Posterior cingulate gyrus (tissue), 11 donors: Measurements from ENCODE around the gene TMEM154.
A peak's percentile ranks its signal among the peaks of the same experiment; 100 is the strongest.

Source experiments
- DNase-seq, 10 donors: peaks; one replicate each; pipeline versions ENCODE4 v3.0.0 to v3.0.0-alpha.2; 2020 to 2021; ENCODE audit warnings: mixed read lengths in 3 of 10
- intact Hi-C: fragments of 100-400 bp; cut with DNase I; formaldehyde crosslinking; loops from one replicate; pipeline ENCODE4 v1.15.1; 2023

TMEM154 gene

DNA sequence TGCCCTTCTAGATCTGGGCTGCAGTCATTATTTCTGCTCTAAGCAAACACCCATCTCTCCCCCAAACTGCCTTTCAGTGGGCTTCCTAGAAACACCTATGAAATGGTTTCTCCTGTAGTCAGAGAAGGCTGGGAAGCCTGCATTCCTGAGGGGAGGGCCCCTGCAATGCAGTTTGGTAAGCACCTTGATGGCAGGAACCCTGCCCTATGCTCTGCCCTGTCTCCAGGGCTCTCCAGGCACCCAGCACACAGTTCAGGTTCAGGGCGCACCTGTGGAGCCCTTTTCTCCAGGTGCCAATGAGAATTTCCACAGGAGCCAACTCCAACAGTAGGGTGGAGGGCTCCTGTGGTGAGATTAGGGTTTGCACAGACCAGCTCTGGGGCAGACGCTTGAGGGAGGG is 74.8 kb downstream of the TMEM154 start:
- DNase-seq, result no peak
- intact Hi-C loops, result no loop called here

DNA sequence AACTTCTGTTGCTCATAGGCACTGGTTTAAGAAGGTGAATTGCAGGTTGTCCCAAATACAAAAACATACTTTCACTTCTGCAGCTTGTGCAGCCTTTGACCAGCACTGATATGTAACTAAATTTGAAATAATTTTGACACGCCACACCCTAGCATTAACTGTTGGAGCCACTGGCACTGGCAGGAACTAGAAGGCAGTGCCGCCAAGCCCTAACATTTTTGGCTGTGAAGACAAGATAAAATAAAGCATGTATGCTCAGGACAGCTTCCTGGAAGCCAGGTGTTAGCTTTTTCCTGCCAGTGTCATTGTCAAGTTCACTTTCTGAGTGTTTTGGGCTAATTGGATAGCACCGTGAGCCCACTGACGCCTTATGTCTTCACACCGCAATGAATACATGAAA is 78.6 kb downstream of the TMEM154 start:
- intact Hi-C loops, result no loop called here
- DNase-seq, result no peak

DNA sequence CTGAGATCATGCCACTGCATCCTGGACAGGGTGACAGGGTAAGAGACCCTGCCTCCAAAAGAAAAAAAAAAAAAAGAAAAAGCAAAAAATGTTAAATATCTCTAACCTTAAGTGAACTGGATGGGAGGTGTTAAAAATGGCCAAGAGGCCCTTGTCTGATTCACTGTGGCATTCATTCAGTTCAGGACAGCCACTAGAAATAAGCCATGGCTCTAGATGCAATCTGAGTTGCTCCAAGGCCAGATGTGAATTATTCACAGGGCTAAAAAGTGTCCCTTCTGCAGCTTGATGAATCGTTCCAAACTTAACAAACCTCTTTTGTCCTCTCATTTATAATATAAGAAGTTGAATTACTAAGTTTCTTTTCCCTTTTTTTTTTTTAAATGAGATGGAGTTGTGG is 80.2 kb downstream of the TMEM154 start:
- intact Hi-C loops, result no loop called here
- DNase-seq, result no peak

DNA sequence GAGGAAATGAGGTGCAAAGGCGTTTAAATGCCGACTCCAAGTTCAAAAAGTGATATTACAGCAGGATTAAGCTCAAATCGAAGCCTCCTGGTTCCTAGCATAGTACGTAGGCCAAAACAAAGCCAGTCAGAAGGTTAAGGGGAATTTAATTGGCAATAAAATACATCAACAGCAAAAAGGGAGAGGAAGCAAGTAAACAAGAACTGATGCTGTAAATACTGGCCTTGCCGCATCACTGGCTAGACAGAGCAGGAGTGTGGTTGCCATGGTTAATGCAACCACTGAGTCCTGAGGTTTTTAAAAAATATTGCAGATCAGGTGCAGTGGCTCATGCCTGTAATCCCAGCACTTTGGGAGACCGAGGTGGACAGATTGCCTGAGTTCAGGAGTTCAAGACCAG is 80.7 kb downstream of the TMEM154 start:
- intact Hi-C loops, result no loop called here
- no peak for DNase-seq

DNA sequence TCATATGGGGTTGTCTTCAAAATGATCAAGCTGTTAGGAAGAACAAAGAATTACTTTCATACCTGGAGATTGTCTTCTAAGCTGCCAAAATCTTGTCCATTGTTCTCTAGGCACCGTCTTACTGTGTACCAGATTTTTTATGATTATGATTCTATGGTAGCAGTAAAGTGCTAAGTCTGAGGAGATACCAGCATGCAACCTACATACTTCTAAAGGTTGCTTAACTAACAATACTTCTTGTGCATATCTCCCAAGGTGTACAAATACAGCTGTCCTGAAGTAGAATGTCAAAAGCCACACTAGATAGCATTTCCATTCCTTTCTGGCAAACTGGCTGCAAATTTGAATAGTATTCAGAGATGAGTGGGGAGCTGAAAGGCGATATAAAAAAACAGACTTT is 81.3 kb downstream of the TMEM154 start:
- DNase-seq, result no peak
- intact Hi-C loops, result no loop called here

DNA sequence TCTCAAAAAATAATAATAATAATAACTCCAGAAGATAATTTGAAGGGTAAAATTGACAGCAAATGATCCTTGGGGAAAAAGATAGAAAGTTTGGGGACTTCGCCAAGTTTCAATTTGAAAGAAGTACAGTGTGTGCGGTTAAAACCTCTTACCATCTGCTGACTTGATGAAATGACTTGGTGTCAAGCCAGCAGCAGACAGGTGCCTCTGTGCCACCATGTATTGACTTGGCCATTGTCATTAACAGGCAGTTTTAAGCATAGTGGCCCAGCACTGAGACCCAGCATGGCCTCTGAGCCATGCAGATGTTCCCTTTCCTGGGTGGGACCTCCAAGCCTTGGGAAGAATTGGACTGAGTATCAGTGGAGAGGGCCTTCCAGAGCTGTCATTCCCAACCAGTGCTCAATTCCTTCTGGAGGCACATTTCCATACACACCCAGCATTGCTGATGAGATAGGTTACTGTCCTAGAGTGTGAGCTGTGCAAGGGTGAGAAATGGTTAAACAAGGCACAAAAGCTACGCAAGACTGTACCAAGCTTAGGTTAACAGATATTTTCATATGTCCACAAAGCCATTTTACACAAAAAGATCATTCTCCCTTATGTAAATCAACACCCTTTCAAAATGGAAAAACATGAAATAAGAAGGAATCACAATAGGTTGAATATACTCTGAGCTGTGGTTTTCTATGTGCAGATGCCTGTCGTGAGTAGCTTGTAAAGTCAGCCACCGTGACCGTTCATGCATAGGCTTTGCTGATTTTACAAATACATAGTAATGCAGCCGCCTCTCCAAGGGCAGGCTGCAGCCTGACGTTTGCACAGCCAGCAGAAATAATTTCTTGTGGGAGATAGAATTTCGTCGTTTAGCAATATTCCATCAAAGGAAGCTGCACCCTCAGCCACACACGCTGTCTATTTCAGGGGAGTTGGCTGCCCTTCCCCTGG is 84.5 kb downstream of the TMEM154 start:
- DNase-seq, result no peak
- intact Hi-C loops, result no loop called here

DNA sequence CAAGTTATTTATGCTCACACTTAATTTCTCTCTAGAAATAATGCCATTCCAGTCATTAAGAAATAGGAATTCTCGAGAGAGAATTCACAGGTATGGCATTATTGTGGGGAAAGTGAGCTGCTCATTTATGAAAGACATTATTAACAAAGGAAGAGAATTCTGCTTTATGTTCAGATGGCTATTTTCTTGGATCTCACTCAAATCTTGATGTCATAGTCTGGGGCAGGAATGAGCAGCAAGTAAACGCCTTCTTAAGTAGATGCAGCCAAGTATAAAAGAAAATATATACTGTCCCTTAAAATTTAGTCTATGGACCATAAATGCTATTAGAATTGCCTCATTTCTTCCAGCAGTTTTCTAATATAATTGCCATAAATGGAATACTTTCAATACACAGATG is 85.7 kb downstream of the TMEM154 start:
- intact Hi-C loops, result no loop called here
- DNase-seq, result no peak

DNA sequence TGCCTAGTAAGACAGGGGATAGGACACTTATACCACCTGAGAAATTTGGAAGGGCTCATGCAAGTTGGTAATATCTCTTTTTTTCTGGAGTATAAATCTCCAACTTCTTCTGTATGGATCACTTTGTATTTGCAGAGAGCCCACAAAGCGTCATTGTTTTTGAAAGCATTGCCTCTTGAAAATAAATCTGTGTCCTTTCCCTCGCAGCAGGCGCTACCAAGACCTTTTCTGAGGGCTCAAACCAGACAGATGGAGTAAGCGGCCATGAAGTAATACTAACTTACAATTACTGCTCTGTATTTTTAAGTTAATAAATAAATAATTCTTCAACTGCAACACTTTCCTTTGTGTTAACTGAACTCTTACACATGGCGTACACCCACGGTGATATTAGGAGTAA is 87.9 kb downstream of the TMEM154 start:
- DNase-seq, result no peak
- intact Hi-C loops, result no loop called here

DNA sequence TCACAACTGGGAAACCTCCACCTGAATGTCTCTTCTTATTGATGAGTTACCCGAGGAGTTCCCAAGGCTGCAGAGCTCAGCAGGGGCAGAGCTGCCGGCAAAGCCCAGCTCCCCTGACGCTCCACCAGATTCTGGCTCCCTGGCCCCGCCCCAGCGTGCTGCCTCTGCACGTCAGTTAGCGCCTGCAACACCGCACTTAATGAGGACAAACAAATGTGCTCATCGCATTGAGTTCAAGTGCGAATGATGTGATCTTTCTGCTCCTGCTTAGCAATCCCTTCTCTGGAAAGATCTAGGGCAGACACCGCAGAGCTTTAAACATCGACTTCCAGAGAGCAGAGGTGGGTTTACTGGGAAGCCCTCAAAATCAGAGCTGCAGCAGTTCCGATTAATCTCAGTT is 88.4 kb downstream of the TMEM154 start:
- DNase-seq, result peak in 6 of 10 donors; percentile 15 to 89 (median 54)
- intact Hi-C loops, result no loop called here

DNA sequence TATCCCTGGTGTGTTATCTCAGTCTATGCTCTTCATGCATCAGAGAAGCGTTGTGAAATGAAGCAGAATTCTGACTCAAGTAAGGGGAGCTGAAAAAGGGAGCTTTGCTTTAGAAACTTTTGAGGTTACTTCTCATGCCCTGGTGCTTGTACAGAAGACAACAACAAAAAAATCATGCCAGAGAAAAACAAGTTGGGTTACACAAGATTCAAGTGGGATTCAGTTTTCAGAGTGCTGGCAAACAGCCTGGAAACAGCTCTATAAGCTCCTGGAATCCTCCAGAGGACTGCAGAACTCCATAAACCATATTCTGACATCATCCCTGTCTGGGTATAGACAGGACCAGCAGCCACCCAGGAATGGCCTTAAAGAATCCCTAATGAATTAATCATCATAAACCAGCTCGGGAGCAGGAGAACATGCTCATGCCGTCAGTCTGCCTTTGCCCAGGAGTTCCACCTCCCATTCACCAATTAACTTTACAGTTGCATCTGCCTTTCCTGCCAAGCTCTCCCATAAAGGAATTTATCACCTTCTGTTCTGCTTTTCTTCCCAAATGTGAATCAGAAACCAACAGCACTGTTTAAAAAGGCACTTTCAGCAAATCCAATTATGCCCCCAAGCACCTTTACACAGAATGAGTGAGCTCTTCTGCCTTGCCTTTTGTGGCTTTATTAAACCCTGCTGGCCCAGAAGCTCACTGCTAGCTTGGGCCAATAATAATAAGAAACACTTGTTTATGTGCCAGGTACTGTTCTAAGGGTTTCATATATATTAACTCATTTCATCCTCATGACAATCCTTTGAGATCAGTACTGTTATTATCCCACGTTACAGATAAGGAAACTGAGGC is 89.4 kb downstream of the TMEM154 start:
- no peak for DNase-seq
- intact Hi-C loops, result no loop called here

DNA sequence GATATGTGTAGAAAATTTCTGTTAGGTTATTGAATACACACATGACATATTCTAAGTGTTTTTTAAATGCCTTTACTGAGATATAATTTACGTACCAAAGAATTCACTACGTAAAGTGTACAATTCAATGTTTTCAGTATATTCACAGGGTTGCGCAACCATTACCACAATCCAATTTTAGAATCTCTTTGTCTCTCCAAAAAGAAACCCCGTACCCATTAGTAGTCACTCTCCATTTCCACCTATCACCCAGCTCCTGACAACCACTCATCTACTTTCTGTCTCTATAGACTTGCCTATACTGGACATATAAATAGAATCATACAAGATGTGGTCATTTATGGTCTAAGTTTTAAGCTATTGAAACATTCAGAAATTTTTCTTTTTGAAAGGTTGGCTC is 90.9 kb downstream of the TMEM154 start:
- DNase-seq, result no peak
- intact Hi-C loops, result no loop called here

DNA sequence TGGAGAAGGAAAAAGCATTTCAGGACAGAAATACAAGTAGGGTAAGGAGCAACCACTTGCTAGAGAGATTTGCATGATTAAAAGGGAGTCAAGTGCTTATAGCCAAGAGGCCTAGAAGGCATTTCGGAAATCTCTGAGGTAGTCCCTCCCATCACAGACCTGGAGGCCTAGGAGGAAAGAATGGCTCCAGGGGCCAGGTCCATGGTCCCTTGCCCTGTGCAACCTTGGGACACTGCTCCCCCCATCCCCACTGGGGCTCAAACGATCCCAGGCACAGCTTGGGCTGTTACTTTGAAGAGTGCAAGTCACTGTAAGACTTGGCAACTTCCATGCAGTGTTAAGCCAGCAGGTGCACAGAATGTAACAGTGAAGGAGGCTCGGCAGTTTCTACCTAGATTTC is 92.7 kb downstream of the TMEM154 start:
- DNase-seq, result no peak
- intact Hi-C loops, result no loop called here

DNA sequence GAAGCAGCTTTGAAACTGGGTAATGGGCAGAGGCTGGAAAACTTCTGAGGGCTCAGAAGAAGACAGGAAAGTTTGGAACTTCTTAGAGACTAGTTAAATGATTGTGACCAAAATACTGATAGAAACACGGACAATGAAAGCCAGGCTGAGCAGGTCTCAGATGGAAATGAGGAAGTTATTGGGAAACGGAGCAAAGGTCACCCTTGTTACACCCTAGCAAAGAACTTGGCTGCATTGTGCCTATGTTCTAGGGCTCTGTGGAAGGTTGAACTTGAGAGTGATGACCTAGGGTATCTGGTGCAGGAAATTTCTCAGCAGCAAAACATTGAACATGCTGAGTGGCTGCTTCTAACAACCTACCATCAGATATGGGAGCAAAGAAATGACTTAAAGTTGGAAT is 93.1 kb downstream of the TMEM154 start:
- intact Hi-C loops, result no loop called here
- no peak for DNase-seq

DNA sequence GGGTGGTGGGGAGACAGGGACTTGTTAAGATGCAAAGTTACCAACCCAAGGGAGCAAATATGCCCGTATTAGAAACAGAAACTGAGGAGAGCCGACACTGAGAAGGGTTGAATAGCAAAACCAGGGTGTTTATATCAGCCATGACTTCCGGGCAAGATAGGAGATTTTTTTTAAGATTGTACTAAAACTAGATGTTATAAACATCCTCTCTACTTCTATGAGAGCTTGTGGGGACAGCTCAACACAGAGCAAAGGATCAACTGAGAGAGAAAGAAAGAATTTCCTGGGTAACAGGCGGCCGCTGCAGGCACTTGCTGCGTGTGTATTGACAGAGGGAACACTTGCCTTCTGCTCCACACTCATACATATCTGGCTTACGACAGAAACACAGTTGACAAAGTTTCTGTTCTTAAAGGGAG is 94.8 kb downstream of the TMEM154 start:
- DNase-seq, result no peak
- intact Hi-C loops, result no loop called here

DNA sequence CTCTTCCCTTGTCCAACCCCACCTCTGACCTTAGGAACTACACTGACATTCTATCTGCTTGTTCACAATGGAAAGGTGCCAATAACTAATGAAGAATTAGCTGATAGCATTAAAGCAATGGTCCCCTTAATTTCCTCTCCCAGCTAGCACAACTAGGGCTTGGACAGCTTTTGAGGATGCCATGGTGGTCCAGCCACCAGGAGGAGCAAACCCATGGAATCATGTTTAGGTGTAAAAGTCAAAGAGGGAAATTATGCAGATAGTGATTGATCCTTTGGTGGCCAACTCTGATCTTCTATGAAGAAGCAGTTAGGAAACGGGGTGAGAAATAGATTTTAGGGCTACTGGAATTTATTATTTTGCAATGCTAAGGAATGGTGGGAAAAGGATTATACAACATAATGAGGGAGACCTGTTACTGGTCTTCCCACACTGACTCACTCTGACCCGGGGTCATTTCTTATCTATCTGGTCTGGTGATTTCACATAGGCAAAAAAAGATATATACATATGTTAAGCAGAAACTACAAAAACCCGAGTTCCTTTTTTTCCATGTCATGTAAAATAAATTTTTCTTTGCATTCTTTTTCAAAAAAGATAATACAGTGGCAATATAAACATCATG is 98.1 kb downstream of the TMEM154 start:
- intact Hi-C loops, result no loop called here
- DNase-seq, result no peak

DNA sequence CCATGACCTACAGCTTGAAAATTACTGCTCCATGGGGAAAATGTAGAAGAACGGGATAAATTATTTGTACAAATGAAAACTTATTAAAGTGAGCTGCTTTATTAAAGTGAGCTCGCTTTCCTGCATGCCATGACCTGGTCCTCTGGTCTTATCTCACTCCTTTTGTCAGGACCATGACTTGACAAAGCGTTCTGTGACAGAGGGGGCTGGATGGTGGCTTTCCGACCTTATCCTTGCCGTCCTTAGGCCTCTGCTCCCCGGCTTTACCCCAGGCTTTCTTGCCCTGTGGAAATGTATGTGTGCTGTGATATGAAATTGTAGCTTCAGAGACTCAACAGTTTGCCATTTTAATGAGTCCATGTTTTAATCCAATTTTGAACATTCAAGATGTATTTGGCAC is 99.9 kb downstream of the TMEM154 start:
- intact Hi-C loops, result no loop called here
- no peak for DNase-seq

DNA sequence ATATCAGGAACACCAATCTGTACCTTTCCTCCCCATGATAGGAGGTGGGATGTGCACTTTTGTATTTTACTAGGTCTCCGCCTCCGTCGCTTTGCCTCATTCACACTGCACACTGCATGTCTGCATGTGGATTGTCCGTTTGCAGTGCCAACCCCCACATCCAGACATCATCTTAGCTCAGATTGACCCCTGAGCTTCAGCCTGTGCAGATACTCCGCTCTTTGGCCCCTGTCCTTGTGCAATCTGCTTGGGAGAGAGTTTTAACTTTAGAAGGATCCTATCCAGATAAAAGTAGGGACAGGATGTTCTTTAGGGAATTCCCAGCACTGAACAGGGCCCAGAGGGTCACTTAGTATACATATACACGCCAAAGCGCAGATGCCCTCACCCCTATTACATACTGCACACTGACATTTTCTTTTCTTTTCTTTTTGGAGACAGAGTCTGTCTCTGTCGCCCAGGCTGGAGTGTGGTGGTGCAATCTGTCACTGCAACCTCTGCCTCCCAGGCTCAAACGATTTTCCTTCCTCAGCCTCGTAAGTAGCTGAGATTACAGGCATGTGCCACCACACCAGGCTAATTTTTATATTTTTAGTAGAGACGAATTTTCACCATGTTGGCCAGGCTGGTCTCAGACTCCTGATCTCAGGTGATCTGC is 100.6 kb downstream of the TMEM154 start:
- intact Hi-C loops, result no loop called here
- no peak for DNase-seq

DNA sequence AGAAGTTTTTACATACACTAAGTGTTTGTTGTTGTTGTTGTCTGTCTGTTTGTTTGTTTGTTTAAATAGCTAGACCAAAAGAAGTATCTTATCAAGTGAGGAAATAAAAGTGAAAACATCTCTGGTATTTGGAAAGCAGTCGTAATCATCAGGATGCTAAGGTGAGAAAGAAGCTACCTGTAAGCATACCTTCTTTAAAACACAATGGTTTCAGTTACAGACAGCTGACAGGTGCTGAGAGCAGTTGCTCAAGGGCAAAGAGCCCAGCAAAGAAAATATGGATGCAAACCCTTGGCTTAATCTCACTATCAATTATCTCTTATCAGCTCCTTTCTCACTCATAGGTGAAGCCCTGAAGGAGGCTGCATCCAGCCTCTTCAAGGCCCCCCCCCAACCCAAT is 101.1 kb downstream of the TMEM154 start:
- DNase-seq, result no peak
- intact Hi-C loops, result no loop called here

DNA sequence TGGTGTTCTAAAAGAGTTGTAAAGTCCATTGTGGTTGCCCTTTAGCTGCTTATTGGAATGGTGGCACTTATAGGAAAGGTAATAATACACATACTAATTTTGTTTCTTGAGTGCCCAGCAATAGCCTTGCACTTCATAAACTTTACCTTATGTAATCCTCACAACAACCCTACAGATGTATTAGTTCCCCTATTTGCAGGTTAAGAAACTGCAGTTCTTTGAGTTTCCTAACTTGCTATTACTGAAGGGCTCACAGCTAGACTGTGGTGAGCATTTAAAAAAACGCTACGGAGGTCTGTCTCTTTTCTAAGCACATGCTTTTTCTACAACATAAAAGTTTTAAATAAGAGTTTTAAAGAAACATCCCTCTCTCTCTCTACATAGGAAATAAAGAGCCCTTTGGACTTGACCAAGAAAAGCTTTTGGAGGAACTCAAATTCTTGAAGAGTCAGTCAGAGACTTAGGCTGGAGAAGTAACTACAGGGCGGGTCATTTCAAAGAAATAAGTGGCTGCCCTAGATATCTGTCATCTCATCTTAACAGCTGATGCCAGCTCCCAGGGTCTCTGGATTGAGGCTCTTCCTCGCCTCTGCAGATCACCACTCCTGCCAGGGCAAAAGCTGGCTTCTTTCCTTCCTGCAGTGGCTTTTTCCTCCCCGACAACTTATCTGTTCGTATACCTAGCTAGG is 101.9 kb downstream of the TMEM154 start:
- DNase-seq, result no peak
- intact Hi-C loops, result no loop called here

DNA sequence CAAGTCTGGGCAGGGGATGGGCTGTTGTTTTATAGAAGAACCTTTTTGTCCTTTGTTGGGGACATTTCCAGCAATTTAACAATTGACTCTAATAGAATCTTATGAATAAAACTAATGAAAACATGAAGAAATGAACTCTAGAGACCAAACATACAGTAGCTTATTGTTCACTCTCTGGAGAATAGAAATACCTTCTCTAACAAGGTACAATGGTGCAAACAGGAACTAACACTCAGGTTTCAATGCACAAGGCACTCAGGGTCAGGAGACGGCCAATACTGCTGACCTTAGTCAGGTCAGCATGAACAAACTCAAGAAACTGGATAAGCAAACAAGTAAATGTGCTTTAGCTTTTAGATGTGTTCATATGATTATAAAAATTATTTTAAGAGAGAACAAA is 104.3 kb downstream of the TMEM154 start:
- DNase-seq, result no peak
- intact Hi-C loops, result no loop called here
